Epithelial cell of esophagus (primary cell): Measurements from ENCODE around the gene NR6A1.

Experiments
- DNase-seq: peaks from one replicate; pipeline ENCODE4 v3.0.0; 2010; ENCODE audit warnings: low read depth
- H3K4me3 ChIP-seq: 2 replicates; pipeline ENCODE4 v1.5.1; 2011; ENCODE audit warnings: mild to moderate bottlenecking, low read length, control low read depth
- TF ChIP-seq, protein P1 (sequence below): IDR thresholded peaks from 2 replicates; pipeline ENCODE4 v1.5.1; 2011; ENCODE audit warnings: low read depth, mild to moderate bottlenecking, low read length, control low read depth, inconsistent platforms; ENCODE audit not compliant: insufficient read depth; ENCODE audit errors: missing control alignments

The NR6A1 gene

DNA sequence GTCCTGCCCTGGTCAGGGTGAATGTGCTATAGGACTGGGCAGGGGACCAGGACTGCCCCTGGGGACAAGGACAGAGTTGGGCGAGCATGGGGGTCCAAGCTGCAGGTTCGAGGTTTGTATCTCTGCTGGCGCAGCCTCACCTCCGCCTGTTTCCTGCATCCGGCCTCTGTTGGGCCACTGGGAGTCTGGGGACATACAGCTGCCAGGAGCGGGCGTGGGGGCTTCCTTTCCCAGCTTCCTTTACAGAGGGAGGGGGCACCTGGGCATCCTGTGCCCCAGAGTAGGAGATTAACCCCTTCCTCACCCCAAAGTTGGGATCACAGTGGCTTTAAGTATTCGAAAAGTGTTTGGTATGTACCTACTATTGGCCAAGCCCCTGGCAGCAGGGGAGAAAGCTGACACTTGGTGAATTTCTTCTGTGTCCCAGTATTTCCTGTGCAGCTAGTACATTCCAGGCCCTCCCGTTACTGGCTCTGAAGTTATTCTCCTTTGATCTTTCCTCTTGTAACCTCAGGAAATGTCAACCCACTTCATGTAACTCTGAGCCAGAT lies 24.8 kb upstream of the NR6A1 start:
- DNase-seq: no peak

DNA sequence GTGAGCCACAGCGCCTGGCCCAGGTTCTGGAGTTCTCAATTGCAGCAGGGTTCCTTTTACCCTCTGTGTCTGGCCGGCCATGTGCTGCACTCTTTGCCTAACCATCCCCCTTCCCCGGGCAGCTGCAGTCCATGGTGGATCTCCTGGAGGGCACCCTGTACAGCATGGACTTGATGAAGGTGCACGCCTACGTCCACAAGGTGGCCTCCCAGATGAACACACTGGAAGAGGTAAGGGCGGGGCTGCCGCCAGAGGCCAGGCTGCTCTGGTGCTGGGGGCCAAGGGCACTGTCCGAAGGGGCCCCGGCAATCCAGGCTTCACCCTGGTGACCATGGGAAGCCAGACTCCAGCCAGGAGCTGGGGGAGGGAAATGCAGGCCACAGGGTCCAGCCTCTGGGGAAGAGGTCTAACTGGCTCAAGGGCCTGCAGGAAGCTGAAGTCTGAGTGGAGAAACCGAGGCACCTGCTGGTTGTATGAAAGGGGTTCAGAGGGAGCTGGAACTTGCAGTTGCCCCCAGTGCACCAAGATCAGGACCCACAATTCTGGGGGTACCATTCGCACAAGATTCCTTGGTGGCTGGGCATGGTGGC lies 23.9 kb upstream of the NR6A1 start:
- TF ChIP-seq, protein P1, sequence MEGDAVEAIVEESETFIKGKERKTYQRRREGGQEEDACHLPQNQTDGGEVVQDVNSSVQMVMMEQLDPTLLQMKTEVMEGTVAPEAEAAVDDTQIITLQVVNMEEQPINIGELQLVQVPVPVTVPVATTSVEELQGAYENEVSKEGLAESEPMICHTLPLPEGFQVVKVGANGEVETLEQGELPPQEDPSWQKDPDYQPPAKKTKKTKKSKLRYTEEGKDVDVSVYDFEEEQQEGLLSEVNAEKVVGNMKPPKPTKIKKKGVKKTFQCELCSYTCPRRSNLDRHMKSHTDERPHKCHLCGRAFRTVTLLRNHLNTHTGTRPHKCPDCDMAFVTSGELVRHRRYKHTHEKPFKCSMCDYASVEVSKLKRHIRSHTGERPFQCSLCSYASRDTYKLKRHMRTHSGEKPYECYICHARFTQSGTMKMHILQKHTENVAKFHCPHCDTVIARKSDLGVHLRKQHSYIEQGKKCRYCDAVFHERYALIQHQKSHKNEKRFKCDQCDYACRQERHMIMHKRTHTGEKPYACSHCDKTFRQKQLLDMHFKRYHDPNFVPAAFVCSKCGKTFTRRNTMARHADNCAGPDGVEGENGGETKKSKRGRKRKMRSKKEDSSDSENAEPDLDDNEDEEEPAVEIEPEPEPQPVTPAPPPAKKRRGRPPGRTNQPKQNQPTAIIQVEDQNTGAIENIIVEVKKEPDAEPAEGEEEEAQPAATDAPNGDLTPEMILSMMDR: peak; percentile 27
- DNase-seq: peak; percentile 44
- no peak overlapping the region for H3K4me3 ChIP-seq

More for the DNA sequence above, 24.8 kb upstream of the NR6A1 start:
- TF ChIP-seq, protein P1: no peak
- H3K4me3 ChIP-seq: no peak overlapping the region

DNA sequence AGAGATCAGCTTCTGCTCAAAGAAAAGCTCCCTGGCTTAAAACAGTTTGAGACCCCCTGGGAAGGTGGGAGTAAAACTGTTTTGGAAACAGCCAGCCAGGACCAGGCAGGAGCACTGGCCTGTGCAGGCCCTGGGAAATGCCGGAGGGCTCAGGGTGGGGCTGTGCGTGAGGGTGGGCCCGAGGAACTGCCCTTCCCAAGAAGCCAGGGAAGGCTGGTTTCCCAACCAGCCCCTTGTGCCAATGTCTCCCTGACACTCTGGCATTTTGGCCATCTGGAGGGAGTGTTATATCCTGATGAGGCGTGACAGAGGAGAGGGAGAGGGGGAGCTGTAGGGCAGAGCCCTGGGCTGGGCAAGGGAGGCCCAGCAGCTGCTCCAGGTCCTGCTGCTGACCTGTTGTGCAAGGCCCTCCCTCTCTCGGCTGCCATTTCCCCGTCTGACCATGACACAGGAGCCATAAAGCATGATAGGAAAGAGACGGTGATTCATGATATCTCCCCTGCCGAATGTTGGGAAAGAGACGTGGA lies 22.0 kb upstream of the NR6A1 start:
- DNase-seq: no peak
- no peak overlapping the region for H3K4me3 ChIP-seq
- TF ChIP-seq, protein P1: no peak

DNA sequence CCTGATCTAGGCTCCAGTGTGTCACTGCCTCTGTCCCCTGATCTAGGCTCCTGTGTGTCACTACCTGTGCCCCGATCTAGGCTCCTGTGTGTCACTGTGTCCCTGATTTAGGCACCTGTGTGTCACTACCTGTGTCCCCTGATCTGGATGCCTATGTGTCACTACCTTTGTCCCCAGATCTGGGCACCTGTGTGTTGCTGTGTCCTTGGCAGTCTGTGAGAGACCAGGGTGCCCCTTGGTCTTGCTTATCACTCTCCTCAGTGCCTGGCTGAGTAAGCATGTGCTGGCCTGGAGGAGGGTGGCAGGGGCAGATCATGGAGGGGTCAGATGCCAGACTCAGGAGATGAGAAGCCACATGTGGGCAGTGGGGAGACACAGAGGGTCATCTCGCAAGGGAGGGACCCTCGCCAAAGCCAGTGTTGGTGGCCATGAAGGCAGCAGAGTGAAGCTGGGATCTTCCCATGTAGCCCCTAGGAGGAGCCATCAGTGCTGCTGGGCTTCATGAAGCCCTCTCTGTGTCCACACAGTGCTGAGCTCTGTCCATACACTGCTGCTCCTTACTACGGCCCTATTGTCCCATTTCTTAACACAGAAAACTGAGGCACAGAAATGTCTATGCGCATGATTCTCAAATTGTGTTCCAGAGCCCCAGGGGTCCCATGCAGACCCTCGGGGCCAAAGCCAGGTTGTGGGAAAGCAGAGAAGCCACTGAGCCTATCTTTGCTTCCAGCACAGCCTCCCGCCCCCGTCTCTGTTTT lies 21.3 kb upstream of the NR6A1 start:
- DNase-seq: no peak
- TF ChIP-seq, protein P1: no peak
- H3K4me3 ChIP-seq: no peak overlapping the region

DNA sequence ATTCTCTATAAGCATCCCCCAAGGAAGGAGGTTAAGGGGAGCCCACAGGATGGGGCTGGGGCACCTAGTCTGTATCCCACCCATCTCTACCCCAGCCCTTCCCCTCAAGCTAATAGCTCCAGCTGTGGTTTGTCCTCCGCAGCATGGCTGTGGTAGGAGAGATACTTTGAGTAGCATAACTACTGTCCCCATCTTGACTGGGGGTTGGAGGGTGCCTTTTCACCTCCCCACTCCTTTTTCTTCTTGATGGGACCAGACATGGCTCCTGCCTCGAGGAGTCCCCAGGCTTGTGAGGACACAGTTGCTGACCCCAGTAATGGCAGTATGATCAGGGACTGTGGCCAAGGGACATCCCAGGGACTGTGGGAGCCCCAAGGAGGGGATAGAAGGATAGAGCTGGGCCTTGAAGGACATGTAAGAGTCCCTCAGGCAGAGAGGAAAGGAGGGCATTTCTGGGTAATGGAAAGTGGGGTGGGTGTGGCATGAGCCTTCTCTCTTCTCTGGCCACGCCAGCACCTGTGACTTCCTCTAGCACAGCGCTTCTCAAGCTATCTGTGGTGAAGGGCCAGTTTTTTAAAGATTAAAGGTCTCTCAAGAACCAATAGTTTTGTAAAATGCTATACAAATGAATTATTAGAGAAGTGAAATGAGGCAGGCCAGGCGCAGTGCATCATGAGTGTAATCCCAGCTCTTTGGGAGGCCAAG lies 19.8 kb upstream of the NR6A1 start:
- no peak overlapping the region for H3K4me3 ChIP-seq
- no peak for DNase-seq
- TF ChIP-seq, protein P1: no peak

DNA sequence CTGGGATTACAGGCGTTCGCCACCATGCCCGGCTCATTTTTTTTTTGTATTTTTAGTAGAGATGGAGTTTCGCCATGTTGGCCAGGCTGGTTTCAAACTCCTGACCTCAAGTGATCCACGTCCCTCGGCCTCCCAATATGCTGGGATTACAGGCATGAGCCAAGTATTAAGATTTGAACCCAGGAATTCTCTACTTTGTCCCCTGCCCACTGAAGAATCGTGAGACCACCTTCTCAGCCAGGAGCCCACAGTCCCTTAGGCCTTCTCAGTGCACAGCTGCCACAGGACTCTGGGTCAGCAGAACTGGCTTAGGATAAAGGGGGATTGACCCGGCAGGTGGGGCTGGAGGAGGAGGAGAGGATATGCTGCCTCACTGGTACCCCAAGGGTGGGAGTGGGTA lies 19.2 kb upstream of the NR6A1 start:
- TF ChIP-seq, protein P1: no peak
- no peak overlapping the region for H3K4me3 ChIP-seq
- DNase-seq: no peak
